Measurements from ENCODE around the gene SYCE1. TPM values are rescaled to one million over a fixed set of nuclear protein-coding genes. Genes with fewer than 3 reads are reported as not detected.

Gene SYCE1
- total and polyA plus RNA-seq, 2 experiments from 2014 or later, result 0.53 TPM; not detected in 1

Other genes starting within 250 kb of the SYCE1 start
- 0.31 and 1.0 TPM in 2 replicates for gene CALY, start 228.7 kb downstream of the SYCE1 start, total RNA-seq (2014; rRNA removed; shearing (Covaris generic))
- 8.0 and 9.0 TPM in 2 replicates for gene CALY, start 228.7 kb downstream of the SYCE1 start, polyA plus RNA-seq (2016; fragmentation: Nextera tagmentation; extraction: Ambion mirVana)
- gene PRAP1, start 218.2 kb downstream of the SYCE1 start, total RNA-seq (2014; rRNA removed; shearing (Covaris generic)), result not detected in 2 replicates
- 0.68 and 1.5 TPM in 2 replicates for gene PRAP1, start 218.2 kb downstream of the SYCE1 start, polyA plus RNA-seq (2016; fragmentation: Nextera tagmentation; extraction: Ambion mirVana)
- gene FUOM, start 207.6 kb downstream of the SYCE1 start, total RNA-seq (2014; rRNA removed; shearing (Covaris generic)), result 33.9 and 43.9 TPM in 2 replicates
- 30.8 and 33.0 TPM in 2 replicates for gene FUOM, start 207.6 kb downstream of the SYCE1 start, polyA plus RNA-seq (2016; fragmentation: Nextera tagmentation; extraction: Ambion mirVana)
- 87.8 and 92.1 TPM in 2 replicates for gene ECHS1, start 192.2 kb downstream of the SYCE1 start, total RNA-seq (2014; rRNA removed; shearing (Covaris generic))
- gene ECHS1, start 192.2 kb downstream of the SYCE1 start, polyA plus RNA-seq (2016; fragmentation: Nextera tagmentation; extraction: Ambion mirVana), result 120 and 127 TPM in 2 replicates
- 8.7 and 8.8 TPM in 2 replicates for gene PAOX, start 186.3 kb downstream of the SYCE1 start, total RNA-seq (2014; rRNA removed; shearing (Covaris generic))
- gene PAOX, start 186.3 kb downstream of the SYCE1 start, polyA plus RNA-seq (2016; fragmentation: Nextera tagmentation; extraction: Ambion mirVana), result 4.1 and 6.1 TPM in 2 replicates
- gene MTG1, start 171.4 kb downstream of the SYCE1 start, total RNA-seq (2014; rRNA removed; shearing (Covaris generic)), result 35.3 and 45.7 TPM in 2 replicates
- gene MTG1, start 171.4 kb downstream of the SYCE1 start, polyA plus RNA-seq (2016; fragmentation: Nextera tagmentation; extraction: Ambion mirVana), result 68.6 and 70.8 TPM in 2 replicates
- gene SPRN, start 141.0 kb downstream of the SYCE1 start, total RNA-seq (2014; rRNA removed; shearing (Covaris generic)), result 0.31 TPM in 1 of 2 replicates, not detected in the other
- 0.31 and 0.59 TPM in 2 replicates for gene SPRN, start 141.0 kb downstream of the SYCE1 start, polyA plus RNA-seq (2016; fragmentation: Nextera tagmentation; extraction: Ambion mirVana)
- 0.19 and 0.59 TPM in 2 replicates for gene SCART1, start 111.6 kb downstream of the SYCE1 start, total RNA-seq (2014; rRNA removed; shearing (Covaris generic))
- not detected in 2 replicates for gene SCART1, start 111.6 kb downstream of the SYCE1 start, polyA plus RNA-seq (2016; fragmentation: Nextera tagmentation; extraction: Ambion mirVana)
- 0.74 and 2.2 TPM in 2 replicates for gene CYP2E1, start 38.2 kb downstream of the SYCE1 start, total RNA-seq (2014; rRNA removed; shearing (Covaris generic))
- 0.97 and 1.4 TPM in 2 replicates for gene CYP2E1, start 38.2 kb downstream of the SYCE1 start, polyA plus RNA-seq (2016; fragmentation: Nextera tagmentation; extraction: Ambion mirVana)
- not detected in 2 replicates for gene FRG2B, start 61.2 kb upstream of the SYCE1 start, total RNA-seq (2014; rRNA removed; shearing (Covaris generic))
- gene FRG2B, start 61.2 kb upstream of the SYCE1 start, polyA plus RNA-seq (2016; fragmentation: Nextera tagmentation; extraction: Ambion mirVana), result not detected in 2 replicates

All from GM23338 (cell line).